Upper lobe of right lung (tissue), 1 donor: ENCODE data around the gene MVP. TPM values are rescaled to one million over a fixed set of nuclear protein-coding genes. Genes with fewer than 3 reads are reported as not detected.
"Not testable (repeated sequence)": the region's sequence is repeated elsewhere in the genome, so short reads cannot be mapped to it uniquely, and the experiment has no call there.

Experiments used
- ATAC-seq: fragments of 200-7000 bp; cut with Tn5 transposase; one replicate; pipeline ENCODE4 v1.9.1; 2020; ENCODE audit warnings: mild to moderate bottlenecking, moderate library complexity
- DNase-seq: peaks from one replicate; pipeline ENCODE4 v3.0.0-alpha.2; 2020
- H3K27ac ChIP-seq: fragments of 200-600 bp; one replicate; pipeline ENCODE4 v1.8.0; 2022
- H3K27me3 ChIP-seq: fragments of 200-600 bp; one replicate; pipeline ENCODE4 v1.8.0; 2022; ENCODE audit warnings: mild to moderate bottlenecking
- H3K36me3 ChIP-seq: fragments of 200-600 bp; one replicate; pipeline ENCODE4 v1.8.0; 2022
- H3K4me1 ChIP-seq: fragments of 200-600 bp; one replicate; pipeline ENCODE4 v1.8.0; 2022
- H3K4me3 ChIP-seq: fragments of 200-600 bp; one replicate; pipeline ENCODE4 v1.8.0; 2022; ENCODE audit warnings: mild to moderate bottlenecking
- H3K9me3 ChIP-seq: fragments of 200-600 bp; one replicate; pipeline ENCODE4 v1.8.0; 2022
- intact Hi-C: fragments of 100-400 bp; cut with DNase I; formaldehyde crosslinking; loops from one replicate; pipeline ENCODE4 v1.11.0; 2022
- total RNA-seq: library from RNA; stranded (reverse); fragmentation: NEBNext Ultra II Directional; extraction: Animal tissue kit (Norgen Biotek cat#: 25700); gene quantifications from one replicate; pipeline ENCODE4 v1.2.1, GENCODE V29; 2021
- TF ChIP-seq, protein P1 (sequence below): fragments of 200-600 bp; IDR thresholded peaks from one replicate; pipeline ENCODE4 v1.8.0; 2022; ENCODE audit warnings: antibody characterized with exemption
- donor health status: DM: no; HTN: yes; CAD: no; lungs with severe emphysema.

The MVP gene
- total RNA-seq, 1 donor from 2014 or later, result 247 TPM

DNA sequence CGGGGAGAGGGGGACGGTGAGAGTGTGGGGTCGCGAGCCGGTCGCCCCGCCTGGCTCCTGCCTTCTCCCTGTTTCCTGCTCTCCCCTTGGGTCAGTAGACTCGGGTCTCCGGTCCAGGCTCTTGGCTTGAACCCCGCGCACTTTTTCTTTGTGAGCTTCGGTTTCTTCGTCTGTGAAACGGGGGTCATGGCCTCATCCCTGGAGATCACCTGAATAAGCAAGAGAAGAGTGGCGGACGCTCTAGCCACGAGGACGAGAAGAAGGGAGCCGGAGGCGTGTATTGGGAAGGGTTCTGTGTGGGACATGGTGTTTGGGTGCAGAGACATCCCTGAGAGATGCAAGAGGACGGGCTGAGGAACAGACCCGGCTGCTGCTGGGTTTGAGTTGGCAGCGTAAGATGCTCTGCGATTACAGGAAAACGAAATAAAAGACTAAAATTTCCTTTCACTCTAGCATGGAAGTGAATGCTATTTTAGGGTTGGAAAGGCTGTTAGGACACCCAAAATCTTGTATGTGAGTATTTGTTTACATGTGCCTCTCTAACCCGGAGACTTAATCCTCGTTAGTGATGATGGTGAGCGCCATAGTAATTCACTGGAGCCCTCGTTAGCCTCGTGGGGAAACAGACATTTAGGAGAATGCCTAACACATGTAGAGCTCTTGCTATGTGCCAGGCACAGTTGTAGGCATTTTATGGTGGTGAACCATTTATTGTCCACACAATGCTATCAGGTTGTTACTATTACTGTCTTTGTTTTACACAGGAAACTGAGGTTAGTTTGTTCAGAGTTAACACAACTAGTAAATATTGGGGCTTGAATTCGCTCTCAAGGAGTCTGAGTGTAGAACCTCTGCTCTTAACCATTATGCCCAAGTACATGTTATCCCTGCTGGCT is 29.1 kb upstream of the MVP start:
- H3K36me3 ChIP-seq, result no peaks in the 10 kb centered on the region
- peak overlapping the region; percentile 93 for H3K4me3 ChIP-seq
- no peaks in the 10 kb centered on the region for H3K27me3 ChIP-seq
- intact Hi-C loops, result no loop called here
- peak overlapping the region; percentile 92 for H3K27ac ChIP-seq
- peaks cover 14% of the 10 kb centered on the region for H3K4me1 ChIP-seq
- TF ChIP-seq, protein P1, sequence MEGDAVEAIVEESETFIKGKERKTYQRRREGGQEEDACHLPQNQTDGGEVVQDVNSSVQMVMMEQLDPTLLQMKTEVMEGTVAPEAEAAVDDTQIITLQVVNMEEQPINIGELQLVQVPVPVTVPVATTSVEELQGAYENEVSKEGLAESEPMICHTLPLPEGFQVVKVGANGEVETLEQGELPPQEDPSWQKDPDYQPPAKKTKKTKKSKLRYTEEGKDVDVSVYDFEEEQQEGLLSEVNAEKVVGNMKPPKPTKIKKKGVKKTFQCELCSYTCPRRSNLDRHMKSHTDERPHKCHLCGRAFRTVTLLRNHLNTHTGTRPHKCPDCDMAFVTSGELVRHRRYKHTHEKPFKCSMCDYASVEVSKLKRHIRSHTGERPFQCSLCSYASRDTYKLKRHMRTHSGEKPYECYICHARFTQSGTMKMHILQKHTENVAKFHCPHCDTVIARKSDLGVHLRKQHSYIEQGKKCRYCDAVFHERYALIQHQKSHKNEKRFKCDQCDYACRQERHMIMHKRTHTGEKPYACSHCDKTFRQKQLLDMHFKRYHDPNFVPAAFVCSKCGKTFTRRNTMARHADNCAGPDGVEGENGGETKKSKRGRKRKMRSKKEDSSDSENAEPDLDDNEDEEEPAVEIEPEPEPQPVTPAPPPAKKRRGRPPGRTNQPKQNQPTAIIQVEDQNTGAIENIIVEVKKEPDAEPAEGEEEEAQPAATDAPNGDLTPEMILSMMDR, result no peak
- no peak for DNase-seq
- no peaks in the 10 kb centered on the region for H3K9me3 ChIP-seq
- ATAC-seq, result no peak

DNA sequence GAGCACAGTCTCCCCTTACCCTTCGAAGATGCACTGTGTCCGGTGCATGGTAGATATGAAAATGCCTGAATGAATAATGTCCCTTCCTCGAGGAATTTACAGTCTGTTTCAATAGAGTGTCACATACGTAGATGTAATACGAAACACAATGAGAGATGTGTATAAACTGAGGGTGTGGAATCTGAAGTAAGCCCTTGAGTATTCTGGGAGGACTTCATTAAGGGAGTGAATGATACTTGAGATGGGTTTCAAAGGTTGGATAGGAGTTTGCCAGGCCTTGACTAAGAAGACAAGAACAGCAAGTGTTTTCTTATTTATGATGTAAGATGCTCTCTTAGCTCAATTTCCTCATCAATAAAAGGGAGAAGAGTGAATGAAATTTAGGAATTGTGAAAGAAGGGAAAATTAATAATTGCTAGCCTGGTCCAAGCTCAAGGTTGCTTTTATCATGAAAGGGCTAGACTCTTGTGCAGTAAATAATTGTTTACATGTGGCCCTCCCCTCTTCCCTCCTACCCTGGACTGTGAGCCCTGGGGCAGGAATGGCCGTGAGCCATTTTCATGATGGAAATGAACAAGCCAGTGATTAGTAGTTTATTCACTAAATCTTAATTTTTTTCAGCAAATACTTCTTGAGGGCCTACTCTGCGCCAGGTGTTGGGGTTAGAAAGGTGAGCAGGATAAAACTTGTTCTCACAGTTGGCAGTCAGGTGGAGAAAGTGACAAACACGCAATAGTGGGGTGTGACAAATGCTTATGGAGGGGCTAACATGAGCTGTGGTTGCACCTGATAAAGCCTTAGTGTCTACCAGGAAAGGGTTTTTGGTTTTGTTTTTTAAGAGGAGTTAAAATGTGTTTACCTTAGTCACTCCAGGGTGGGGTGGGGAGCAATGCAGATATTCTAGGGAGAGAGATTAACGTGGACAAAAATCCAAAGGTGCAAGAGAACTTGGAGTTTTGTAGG is 28.1 kb upstream of the MVP start:
- Histone ChIP-seq H3K27ac (no peak overlapping the region), H3K27me3 (no peaks in the 10 kb centered on the region), H3K9me3 (no peaks in the 10 kb centered on the region), H3K4me1 (peaks cover 14% of the 10 kb centered on the region), H3K36me3 (peaks cover 4% of the 10 kb centered on the region), H3K4me3 (no peak overlapping the region)
- TF ChIP-seq, protein P1, result no peak
- intact Hi-C loops, result no loop called here
- DNase-seq, result no peak
- ATAC-seq, result no peak

DNA sequence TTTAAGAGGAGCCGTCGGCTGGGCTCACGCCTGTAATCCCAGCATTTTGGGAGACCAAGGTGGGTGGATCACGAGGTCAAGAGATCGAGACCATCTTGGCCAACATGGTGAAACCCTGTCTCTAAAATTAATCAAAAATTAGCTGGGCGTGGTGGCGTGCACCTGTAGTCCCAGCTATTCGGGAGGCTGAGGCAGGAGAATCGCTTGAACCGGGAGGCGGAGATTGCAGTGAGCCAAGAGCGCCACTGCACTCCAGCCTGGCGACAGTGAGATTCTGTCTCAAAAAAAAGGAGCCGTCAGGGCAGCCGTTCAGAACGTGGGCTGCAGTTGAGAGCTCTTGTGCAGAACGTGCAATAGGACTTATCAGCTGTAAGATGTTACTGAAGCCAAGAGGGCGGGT is 27.1 kb upstream of the MVP start:
- H3K27me3 ChIP-seq, H3K9me3 ChIP-seq, intact Hi-C loops, H3K27ac ChIP-seq, H3K4me3 ChIP-seq, ATAC-seq, DNase-seq: not testable (repeated sequence)
- Histone ChIP-seq H3K4me1 (peaks cover 14% of the 10 kb centered on the region), H3K36me3 (peaks cover 13% of the 10 kb centered on the region)

DNA sequence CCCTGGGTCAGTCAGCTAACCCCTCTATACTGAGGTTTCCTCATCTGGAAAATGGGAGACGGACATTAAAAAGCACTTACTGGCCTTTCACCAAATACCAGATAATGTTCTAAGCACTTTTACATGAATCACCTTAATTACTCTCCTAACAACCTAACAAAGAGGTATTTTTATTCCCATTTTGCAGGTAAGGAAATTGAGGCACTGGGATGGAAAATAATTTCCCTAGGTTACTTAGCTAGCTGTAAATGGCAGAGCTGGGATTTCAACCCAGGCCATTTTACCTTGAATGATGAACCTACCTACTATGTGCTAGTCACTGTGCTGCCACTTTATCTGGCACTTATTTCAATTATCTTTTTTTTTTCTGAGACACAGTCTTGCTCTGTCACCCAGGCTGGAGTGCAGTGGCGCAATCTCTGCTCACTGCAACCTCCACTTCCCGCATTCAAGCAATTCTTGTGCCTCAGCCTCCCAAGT is 26.0 kb upstream of the MVP start:
- peaks cover 14% of the 10 kb centered on the region for H3K4me1 ChIP-seq
- intact Hi-C loops, result no loop called here
- no peak overlapping the region for H3K4me3 ChIP-seq
- no peaks in the 10 kb centered on the region for H3K27me3 ChIP-seq
- no peaks in the 10 kb centered on the region for H3K9me3 ChIP-seq
- TF ChIP-seq, protein P1, result no peak
- H3K36me3 ChIP-seq, result peaks cover 23% of the 10 kb centered on the region
- no peak for ATAC-seq
- no peak for DNase-seq
- no peak overlapping the region for H3K27ac ChIP-seq

DNA sequence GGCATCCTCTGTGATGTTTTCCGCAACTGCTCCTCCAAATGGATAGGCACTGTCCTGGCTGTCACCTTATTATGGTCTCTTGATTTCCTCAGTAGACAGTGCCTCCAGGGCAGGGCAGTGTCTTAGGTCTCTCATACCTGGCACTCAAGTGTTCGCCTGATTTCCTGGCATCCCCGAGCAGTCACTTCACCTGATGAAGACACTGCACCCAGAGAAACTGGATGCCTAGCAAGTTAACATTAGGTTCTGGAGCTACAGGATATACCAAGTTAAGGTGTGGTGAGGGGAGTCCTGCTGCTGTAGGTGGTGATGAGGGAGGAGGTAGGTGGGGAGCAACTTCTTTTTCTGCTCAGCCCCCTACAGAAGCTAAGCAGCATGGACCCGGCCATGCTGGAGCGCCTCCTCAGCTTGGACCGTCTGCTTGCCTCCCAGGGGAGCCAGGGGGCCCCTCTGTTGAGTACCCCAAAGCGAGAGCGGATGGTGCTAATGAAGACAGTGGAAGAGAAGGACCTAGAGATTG is 17.8 kb upstream of the MVP start:
- Histone ChIP-seq H3K9me3 (no peaks in the 10 kb centered on the region), H3K36me3 (peaks cover 25% of the 10 kb centered on the region), H3K27ac (no peak overlapping the region), H3K27me3 (no peaks in the 10 kb centered on the region), H3K4me3 (no peak overlapping the region), H3K4me1 (peaks cover 11% of the 10 kb centered on the region)
- intact Hi-C loops, result no loop called here
- no peak for DNase-seq
- ATAC-seq, result no peak
- TF ChIP-seq, protein P1, result no peak
